K562 (cell line): ENCODE results near the gene SHBG. TPM values are rescaled to one million over a fixed set of nuclear protein-coding genes. Genes with fewer than 3 reads are reported as not detected.

ENCODE experiments used
- GTF2E2 ChIP-seq: fragments of 200-800 bp; sonication (Bioruptor generic); IDR thresholded peaks from 2 replicates; pipeline ENCODE4 v1.6.1; 2016; ENCODE audit warnings: missing genetic modification characterization, missing compliant biosample characterization
- MCM3 ChIP-seq: fragments of 450-650 bp; IDR thresholded peaks from 2 replicates; pipeline ENCODE4 v1.6.1; 2016
- MTA1 ChIP-seq: fragments of 450-650 bp; IDR thresholded peaks from 2 replicates; pipeline ENCODE4 v1.6.1; 2017; ENCODE audit warnings: borderline replicate concordance
- NCOA4 ChIP-seq: fragments of 450-650 bp; IDR thresholded peaks from 2 replicates; pipeline ENCODE4 v1.6.1; 2018; ENCODE audit warnings: mild to moderate bottlenecking; ENCODE audit not compliant: partially characterized antibody
- NR3C1 ChIP-seq: sonication (generic); formaldehyde crosslinking; IDR thresholded peaks from 2 replicates; pipeline ENCODE4 v1.8.1; 2022; ENCODE audit warnings: missing genetic modification reagents
- NR4A1 ChIP-seq, 2 experiments: fragments of 250-450 bp in 1 of 2; fragments of 450-650 bp in 1 of 2; sonication (Bioruptor Pico) in 1 of 2; IDR thresholded peaks; 2 replicates each; pipeline versions ENCODE4 v1.4.0 to v1.6.1; 2016 to 2020; ENCODE audit warnings: mild to moderate bottlenecking in 2 of 2, missing compliant biosample characterization in 1 of 2, missing genetic modification characterization in 1 of 2, moderate library complexity in 1 of 2
- SMAD3 ChIP-seq: fragments of 450-650 bp; formaldehyde crosslinking; conservative IDR thresholded peaks from 2 replicates; pipeline ENCODE4 v1.4.0; 2020; ENCODE audit warnings: mild to moderate bottlenecking
- ZNF445 ChIP-seq: fragments of 250-450 bp; sonication (Bioruptor Pico); IDR thresholded peaks from 2 replicates; pipeline ENCODE4 v1.4.0; 2020; ENCODE audit warnings: low read depth, mild to moderate bottlenecking, moderate library complexity
- ZNF766 ChIP-seq: fragments of 200-800 bp; sonication (Bioruptor generic); conservative IDR thresholded peaks from 2 replicates; pipeline ENCODE4 v1.6.1; 2016; ENCODE audit warnings: missing genetic modification characterization, missing compliant biosample characterization
- polyA plus RNA-seq, 8 experiments: library from polyadenylated mRNA; depleted of rRNA in 4 of 8; stranded (reverse) in 5 of 8; unstranded in 3 of 8; fragments of >200 nt; fragmentation: Nextera tagmentation in 2 of 8; fragmentation: Illumina TruSeq in 1 of 8; extraction: Ambion mirVana in 2 of 8; extraction: Trizol in 1 of 8; gene quantifications; 2 replicates each; pipeline versions ENCODE4 v1.2.1 to v1.2.3, GENCODE V29; 2011 to 2014; ENCODE audit warnings: inconsistent platforms in 1 of 8, missing spikeins in 1 of 8
- total RNA-seq, 7 experiments: library from RNA; depleted of rRNA in 6 of 7; stranded (reverse); fragments of >200 nt in 6 of 7; fragmentation: Illumina TruSeq in 2 of 7; extraction: Trizol in 2 of 7; gene quantifications; 2 replicates each; pipeline versions ENCODE4 v1.2.1 to v1.2.3, GENCODE V29; 2011 to 2021; ENCODE audit warnings: low replicate concordance in 1 of 7
- TF ChIP-seq, protein P1 (sequence below): fragments of 450-650 bp; IDR thresholded peaks from 2 replicates; pipeline ENCODE4 v1.6.1; 2018; ENCODE audit warnings: mild to moderate bottlenecking, low read depth; ENCODE audit not compliant: partially characterized antibody
- TF ChIP-seq, protein P2 (sequence below): sonication (generic); formaldehyde crosslinking; IDR thresholded peaks from 2 replicates; pipeline ENCODE4 v1.8.0; 2022; ENCODE audit warnings: mild to moderate bottlenecking, missing genetic modification reagents
- TF ChIP-seq, protein P3 (sequence below), 2 experiments: fragments of 450-650 bp; IDR thresholded peaks; 2 replicates each; pipeline ENCODE4 v1.6.1; 2016; ENCODE audit warnings: mild to moderate bottlenecking in 2 of 2, borderline replicate concordance in 1 of 2, low read depth in 1 of 2, moderate library complexity in 1 of 2
- TF ChIP-seq, protein P4 (sequence below): sonication (generic); formaldehyde crosslinking; IDR thresholded peaks from 2 replicates; pipeline ENCODE4 v1.8.0; 2022; ENCODE audit warnings: missing genetic modification reagents, mild to moderate bottlenecking, moderate library complexity, borderline replicate concordance

The SHBG gene
- total and polyA plus RNA-seq, 9 of the 15 experiments (the other 6 are each of a cell fraction or from before 2014, with no cell fraction given), result not detected

DNA sequence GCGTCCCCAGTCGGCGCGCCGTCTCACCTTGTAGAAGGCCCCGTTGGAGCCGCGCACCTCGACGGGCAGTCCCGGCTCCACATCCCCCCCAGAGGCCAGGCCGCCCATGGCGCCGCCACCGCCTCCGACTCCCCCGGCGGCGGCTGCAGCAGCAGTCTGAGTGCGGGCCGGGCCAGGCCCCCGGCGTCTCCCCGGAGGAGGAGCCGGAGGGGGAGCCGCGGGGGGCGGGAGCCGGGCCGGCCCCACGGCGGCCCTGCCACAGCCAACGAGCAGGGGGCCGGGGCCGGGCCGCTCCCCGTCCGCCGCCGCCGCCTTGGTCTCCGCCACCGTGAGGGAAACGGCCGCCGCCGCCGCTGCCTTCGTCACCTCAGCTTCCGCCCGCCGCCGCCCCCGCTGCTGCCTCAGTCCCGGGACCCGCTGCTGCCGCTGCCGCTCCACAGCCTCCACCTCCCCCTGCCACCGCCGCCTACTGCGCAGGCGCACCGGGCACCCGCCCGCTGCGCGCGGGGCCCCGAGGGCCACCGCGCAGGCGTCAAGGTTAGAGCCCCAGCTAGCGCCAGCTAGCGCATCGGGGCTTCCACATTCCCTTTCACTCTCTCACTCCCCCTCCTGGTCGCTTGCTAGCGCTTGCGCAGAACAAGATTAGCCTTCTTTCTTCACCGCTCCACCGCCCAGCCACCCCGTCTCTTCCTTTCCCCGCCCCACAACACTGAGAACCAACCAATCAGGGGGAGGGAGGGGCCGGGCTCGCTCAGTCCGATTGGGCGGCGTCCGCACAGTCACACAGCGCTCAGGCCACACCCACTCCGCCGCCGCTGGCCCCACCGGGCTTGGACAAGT, 15.3 kb upstream of the SHBG start, which contains the start of gene FXR2 (continued):
- no peak for TF ChIP-seq NR3C1 (CRISPR knock-in tag)
- TF ChIP-seq MTA1, result no peak
- TF ChIP-seq, protein P1, sequence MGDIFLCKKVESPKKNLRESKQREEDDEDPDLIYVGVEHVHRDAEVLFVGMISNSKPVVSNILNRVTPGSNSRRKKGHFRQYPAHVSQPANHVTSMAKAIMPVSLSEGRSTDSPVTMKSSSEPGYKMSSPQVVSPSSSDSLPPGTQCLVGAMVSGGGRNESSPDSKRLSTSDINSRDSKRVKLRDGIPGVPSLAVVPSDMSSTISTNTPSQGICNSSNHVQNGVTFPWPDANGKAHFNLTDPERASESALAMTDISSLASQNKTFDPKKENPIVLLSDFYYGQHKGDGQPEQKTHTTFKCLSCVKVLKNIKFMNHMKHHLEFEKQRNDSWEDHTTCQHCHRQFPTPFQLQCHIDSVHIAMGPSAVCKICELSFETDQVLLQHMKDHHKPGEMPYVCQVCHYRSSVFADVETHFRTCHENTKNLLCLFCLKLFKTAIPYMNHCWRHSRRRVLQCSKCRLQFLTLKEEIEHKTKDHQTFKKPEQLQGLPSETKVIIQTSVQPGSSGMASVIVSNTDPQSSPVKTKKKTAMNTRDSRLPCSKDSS, result no peak
- TF ChIP-seq NR4A1 (CRISPR knock-in tag; IDR thresholded peaks at IDR 0.05), result no peak
- TF ChIP-seq NR4A1 (tag; IDR thresholded peaks at IDR 0.05), result no peak
- TF ChIP-seq, protein P2, sequence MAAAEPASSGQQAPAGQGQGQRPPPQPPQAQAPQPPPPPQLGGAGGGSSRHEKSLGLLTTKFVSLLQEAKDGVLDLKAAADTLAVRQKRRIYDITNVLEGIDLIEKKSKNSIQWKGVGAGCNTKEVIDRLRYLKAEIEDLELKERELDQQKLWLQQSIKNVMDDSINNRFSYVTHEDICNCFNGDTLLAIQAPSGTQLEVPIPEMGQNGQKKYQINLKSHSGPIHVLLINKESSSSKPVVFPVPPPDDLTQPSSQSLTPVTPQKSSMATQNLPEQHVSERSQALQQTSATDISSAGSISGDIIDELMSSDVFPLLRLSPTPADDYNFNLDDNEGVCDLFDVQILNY (CRISPR knock-in tag), result no peak
- TF ChIP-seq MCM3, result no peak
- no peak for TF ChIP-seq ZNF445 (CRISPR knock-in tag)
- TF ChIP-seq, protein P3, sequence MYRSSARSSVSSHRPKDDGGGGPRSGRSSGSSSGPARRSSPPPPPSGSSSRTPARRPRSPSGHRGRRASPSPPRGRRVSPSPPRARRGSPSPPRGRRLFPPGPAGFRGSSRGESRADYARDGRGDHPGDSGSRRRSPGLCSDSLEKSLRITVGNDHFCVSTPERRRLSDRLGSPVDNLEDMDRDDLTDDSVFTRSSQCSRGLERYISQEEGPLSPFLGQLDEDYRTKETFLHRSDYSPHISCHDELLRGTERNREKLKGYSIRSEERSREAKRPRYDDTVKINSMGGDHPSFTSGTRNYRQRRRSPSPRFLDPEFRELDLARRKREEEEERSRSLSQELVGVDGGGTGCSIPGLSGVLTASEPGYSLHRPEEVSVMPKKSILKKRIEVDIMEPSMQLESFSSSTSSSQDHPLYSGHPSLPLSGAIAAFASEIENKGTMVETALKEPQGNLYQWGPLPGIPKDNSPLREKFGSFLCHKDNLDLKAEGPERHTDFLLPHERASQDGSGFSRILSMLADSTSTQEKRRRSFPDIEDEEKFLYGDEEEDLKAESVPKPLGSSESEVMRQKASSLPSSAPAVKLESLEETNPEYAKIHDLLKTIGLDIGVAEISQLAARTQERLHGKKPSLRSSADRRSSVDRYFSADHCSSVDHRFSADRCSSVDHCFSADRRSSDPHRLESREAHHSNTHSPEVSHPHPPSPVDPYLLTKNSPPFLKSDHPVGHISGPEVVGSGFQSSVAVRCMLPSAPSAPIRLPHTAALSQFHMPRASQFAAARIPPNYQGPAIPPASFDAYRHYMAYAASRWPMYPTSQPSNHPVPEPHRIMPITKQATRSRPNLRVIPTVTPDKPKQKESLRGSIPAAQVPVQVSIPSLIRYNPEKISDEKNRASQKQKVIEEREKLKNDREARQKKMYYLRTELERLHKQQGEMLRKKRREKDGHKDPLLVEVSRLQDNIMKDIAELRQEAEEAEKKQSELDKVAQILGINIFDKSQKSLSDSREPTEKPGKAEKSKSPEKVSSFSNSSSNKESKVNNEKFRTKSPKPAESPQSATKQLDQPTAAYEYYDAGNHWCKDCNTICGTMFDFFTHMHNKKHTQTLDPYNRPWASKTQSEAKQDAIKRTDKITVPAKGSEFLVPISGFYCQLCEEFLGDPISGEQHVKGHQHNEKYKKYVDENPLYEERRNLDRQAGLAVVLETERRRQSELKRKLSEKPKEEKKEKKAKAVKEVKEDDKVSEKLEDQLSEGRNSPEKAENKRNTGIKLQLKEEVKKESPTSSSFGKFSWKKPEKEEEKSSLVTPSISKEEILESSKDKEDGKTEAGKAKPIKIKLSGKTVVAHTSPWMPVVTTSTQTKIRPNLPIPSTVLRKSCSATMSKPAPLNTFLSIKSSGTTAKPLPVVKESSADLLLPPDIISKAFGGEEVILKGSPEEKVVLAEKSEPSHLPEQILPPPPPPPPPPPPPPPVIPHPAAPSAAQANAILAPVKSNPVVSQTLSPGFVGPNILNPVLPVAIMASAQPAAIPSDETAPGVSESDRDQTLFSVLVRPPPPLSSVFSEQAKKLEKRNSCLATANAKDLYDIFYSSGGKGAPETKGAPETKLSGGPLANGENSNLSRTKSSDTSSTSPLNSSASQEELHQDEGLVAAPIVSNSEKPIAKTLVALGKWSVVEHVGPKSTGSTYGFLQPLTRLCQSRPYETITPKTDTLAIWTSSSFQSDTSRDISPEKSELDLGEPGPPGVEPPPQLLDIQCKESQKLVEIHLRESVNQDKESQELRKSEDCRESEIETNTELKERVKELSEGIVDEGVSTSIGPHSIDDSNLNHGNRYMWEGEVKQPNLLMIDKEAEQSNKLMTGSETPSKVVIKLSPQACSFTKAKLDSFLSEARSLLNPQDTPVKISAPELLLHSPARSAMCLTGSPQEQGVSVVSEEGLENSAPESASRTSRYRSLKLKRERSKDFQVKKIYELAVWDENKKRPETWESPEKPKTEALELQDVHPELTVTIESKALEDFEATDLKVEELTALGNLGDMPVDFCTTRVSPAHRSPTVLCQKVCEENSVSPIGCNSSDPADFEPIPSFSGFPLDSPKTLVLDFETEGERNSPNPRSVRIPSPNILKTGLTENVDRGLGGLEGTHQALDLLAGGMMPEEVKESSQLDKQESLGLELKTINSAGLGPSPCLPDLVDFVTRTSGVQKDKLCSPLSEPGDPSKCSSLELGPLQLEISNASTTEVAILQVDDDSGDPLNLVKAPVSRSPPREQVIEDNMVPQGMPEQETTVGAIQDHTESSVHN (IDR thresholded peaks at IDR 0.05; ENCODE audit: borderline replicate concordance in 1 of 2, low read depth in 1 of 2), result no peak
- TF ChIP-seq NCOA4, result no peak
- no peak for TF ChIP-seq ZNF766 (CRISPR knock-in tag)
- TF ChIP-seq SMAD3 (CRISPR knock-in tag), result no peak
- TF ChIP-seq, protein P4, sequence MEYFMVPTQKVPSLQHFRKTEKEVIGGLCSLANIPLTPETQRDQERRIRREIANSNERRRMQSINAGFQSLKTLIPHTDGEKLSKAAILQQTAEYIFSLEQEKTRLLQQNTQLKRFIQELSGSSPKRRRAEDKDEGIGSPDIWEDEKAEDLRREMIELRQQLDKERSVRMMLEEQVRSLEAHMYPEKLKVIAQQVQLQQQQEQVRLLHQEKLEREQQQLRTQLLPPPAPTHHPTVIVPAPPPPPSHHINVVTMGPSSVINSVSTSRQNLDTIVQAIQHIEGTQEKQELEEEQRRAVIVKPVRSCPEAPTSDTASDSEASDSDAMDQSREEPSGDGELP (CRISPR knock-in tag), result peak; percentile 69; the same call in 1 of the 2 replicates
- TF ChIP-seq GTF2E2 (tag), result no peak
